ENCODE results near the gene RABGGTA.

- no peak for TF ChIP-seq CTCF (IDR thresholded peaks at IDR 0.05)
- TF ChIP-seq POLR2A (IDR thresholded peaks at IDR 0.05): no peak
- TF ChIP-seq POLR2AphosphoS5 (IDR thresholded peaks at IDR 0.05): no peak
- TF ChIP-seq EP300 (IDR thresholded peaks at IDR 0.05): no peak
Observed at GRCh38 chr14:24255931-24256711, 15.3 kb downstream of the RABGGTA start.

Measured in upper lobe of left lung (tissue), 4 donors.